ENCODE measurements around the gene ANKRD2.
A peak's percentile ranks its signal among the peaks of the same experiment; 100 is the strongest.

The ANKRD2 gene

GRCh38 chr10:97539523-97540200, 32.9 kb upstream of the ANKRD2 start (continued):
- TF ChIP-seq EGR2 (tag by site-specific recombination; IDR thresholded peaks at IDR 0.05; ENCODE audit: low read depth) (peak; percentile 30; the same call in 1 of the 2 replicates), ZNF112 (tag by site-specific recombination; IDR thresholded peaks at IDR 0.05) (no peak), ZSCAN16 (tag by site-specific recombination; IDR thresholded peaks at IDR 0.05) (0 out of 2 replicates have a peak, but pooled peaks have one; percentile 53), IKZF3 (tag by site-specific recombination; IDR thresholded peaks at IDR 0.05) (no peak), ZNF76 (tag by site-specific recombination; IDR thresholded peaks at IDR 0.05; ENCODE audit: borderline replicate concordance, low read depth) (no peak), ZNF629 (tag by site-specific recombination; IDR thresholded peaks at IDR 0.05) (no peak), ZBTB21 (tag by site-specific recombination; IDR thresholded peaks at IDR 0.05) (no peak), ZNF514 (tag by site-specific recombination; IDR thresholded peaks at IDR 0.05) (no peak), ZNF664 (tag by site-specific recombination; IDR thresholded peaks at IDR 0.05) (no peak), ZFHX2 (tag by site-specific recombination; conservative IDR thresholded peaks at IDR 0.05) (peak; percentile 72), ZNF704 (tag by site-specific recombination; IDR thresholded peaks at IDR 0.05) (no peak), REPIN1 (tag by site-specific recombination; IDR thresholded peaks at IDR 0.05; ENCODE audit: low read depth) (no peak)

- Histone ChIP-seq H3K27ac (ENCODE audit: extremely low read depth, low read depth, low read length) (no peak overlapping the region), H3K4me3 (ENCODE audit: low read depth, low read length) (no peak overlapping the region), H3K4me1 (ENCODE audit: control insufficient read depth, insufficient read depth, low read length) (peaks cover 8% of the 10 kb centered on the region; the same call in 1 of the 2 replicates), H3K36me3 (ENCODE audit: control insufficient read depth in 2 of 2, insufficient read depth in 1 of 2, low read length in 2 of 2) (no peaks in the 10 kb centered on the region), H3K9me3 (ENCODE audit: control insufficient read depth, insufficient read depth, low read depth, low read length) (no peaks in the 10 kb centered on the region)
- CTCF ChIA-PET = interaction anchor here (0.6 to 5.7 kb wide), 3 partner anchors 12 to 68 kb away, joined by 4 to 27 read pairs (median 4); no protein-coding TSS in a partner anchor
- POLR2A ChIA-PET = no interaction called here
- TF ChIP-seq ZNF37A (tag by site-specific recombination; IDR thresholded peaks at IDR 0.05) = no peak
- TF ChIP-seq ZNF610 (tag by site-specific recombination; IDR thresholded peaks at IDR 0.05; ENCODE audit: borderline replicate concordance) = no peak
- no peak for TF ChIP-seq HOXC10 (CRISPR knock-in tag; IDR thresholded peaks at IDR 0.05)
- TF ChIP-seq ZBTB10 (tag by site-specific recombination; IDR thresholded peaks at IDR 0.05) = no peak
- peak; percentile 91 for TF ChIP-seq ZFHX2 (tag by site-specific recombination; conservative IDR thresholded peaks at IDR 0.05)
- TF ChIP-seq ZNF837 (tag by site-specific recombination; IDR thresholded peaks at IDR 0.05) = no peak
- TF ChIP-seq EGR2 (tag by site-specific recombination; IDR thresholded peaks at IDR 0.05; ENCODE audit: low read depth) = peak; percentile 78
- no peak for TF ChIP-seq ZBTB11 (tag by site-specific recombination; conservative IDR thresholded peaks at IDR 0.05; ENCODE audit: low read depth)
- TF ChIP-seq ZNF548 (tag by site-specific recombination; IDR thresholded peaks at IDR 0.05) = no peak
- no peak for TF ChIP-seq ZNF146 (tag by site-specific recombination; IDR thresholded peaks at IDR 0.05)
- no peak for TF ChIP-seq ZNF585B (tag by site-specific recombination; IDR thresholded peaks at IDR 0.05)
- no peak for TF ChIP-seq ZNF580 (tag by site-specific recombination; IDR thresholded peaks at IDR 0.05)
- peak; percentile 84 for TF ChIP-seq ZIC2 (tag by site-specific recombination; IDR thresholded peaks at IDR 0.05)
- TF ChIP-seq ZNF768 (tag by site-specific recombination; IDR thresholded peaks at IDR 0.05) = no peak
- no peak for TF ChIP-seq ZBTB21 (tag by site-specific recombination; IDR thresholded peaks at IDR 0.05)
- no peak for TF ChIP-seq ZNF670 (tag by site-specific recombination; IDR thresholded peaks at IDR 0.05; ENCODE audit: low read depth)
Observed at GRCh38 chr10:97540669-97541500, 31.7 kb upstream of the ANKRD2 start.
